ENCODE measurements around the gene DNM3. TPM values are rescaled to one million over a fixed set of nuclear protein-coding genes. Genes with fewer than 3 reads are reported as not detected.

The DNM3 gene
- polyA plus RNA-seq, 1 donor (not counting 4 experiments of a cell fraction or from before 2014, with no cell fraction given), result 2.0 TPM

DNA sequence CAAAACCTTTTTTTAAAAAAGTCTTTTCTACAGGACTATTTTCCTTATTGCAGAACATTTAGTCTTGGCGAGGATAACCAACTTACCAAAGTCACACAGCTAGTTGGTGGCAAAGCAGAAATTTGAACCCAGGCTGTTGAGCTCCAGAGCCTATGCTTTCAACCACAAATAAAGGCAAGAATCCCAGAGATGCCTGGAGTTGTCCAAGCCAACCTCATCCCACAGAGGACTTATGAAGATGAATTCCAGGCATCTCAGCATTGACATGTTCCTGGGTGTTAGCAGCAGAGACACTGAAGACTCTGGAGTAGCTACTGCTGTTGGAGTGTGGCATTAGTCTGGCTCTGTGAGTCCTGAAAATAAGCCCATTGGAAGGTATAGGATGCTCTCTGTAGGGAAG lies 291.5 kb downstream of the DNM3 start:
- no peaks in the 10 kb centered on the region for H4K20me1 ChIP-seq (ENCODE audit: control insufficient read depth, extremely low read depth, insufficient read depth, low read length)
- H3K36me3 ChIP-seq (ENCODE audit: control insufficient read depth in 2 of 2, extremely low read depth in 1 of 2, insufficient read depth in 2 of 2, low read length in 2 of 2), result no peaks in the 10 kb centered on the region
- H3K9ac ChIP-seq (ENCODE audit: control insufficient read depth, extremely low read depth, insufficient read depth, low read length), result no peak overlapping the region
- no peak overlapping the region for H3K4me3 ChIP-seq (ENCODE audit: control insufficient read depth in 2 of 3, extremely low read depth in 1 of 3, insufficient read depth in 2 of 3, low read depth in 1 of 3, low read length in 3 of 3)
- TF ChIP-seq, protein P1, sequence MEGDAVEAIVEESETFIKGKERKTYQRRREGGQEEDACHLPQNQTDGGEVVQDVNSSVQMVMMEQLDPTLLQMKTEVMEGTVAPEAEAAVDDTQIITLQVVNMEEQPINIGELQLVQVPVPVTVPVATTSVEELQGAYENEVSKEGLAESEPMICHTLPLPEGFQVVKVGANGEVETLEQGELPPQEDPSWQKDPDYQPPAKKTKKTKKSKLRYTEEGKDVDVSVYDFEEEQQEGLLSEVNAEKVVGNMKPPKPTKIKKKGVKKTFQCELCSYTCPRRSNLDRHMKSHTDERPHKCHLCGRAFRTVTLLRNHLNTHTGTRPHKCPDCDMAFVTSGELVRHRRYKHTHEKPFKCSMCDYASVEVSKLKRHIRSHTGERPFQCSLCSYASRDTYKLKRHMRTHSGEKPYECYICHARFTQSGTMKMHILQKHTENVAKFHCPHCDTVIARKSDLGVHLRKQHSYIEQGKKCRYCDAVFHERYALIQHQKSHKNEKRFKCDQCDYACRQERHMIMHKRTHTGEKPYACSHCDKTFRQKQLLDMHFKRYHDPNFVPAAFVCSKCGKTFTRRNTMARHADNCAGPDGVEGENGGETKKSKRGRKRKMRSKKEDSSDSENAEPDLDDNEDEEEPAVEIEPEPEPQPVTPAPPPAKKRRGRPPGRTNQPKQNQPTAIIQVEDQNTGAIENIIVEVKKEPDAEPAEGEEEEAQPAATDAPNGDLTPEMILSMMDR (optimal IDR thresholded peaks at IDR 0.05 in 1 of 3, IDR thresholded peaks at IDR 0.05 in 1 of 3, conservative IDR thresholded peaks at IDR 0.05 in 1 of 3; ENCODE audit: extremely low read depth in 1 of 3, insufficient read depth in 2 of 3, low read length in 3 of 3), result no peak
- no peak for TF ChIP-seq EZH2 (IDR thresholded peaks at IDR 0.05; ENCODE audit: low read length)
- no peak overlapping the region for H2AFZ ChIP-seq (ENCODE audit: control insufficient read depth, low read length)
- no peaks in the 10 kb centered on the region for H3K27me3 ChIP-seq (ENCODE audit: control insufficient read depth, extremely low read depth, insufficient read depth, low read length)
- H3K4me2 ChIP-seq (ENCODE audit: control insufficient read depth, extremely low read depth, insufficient read depth, low read depth, low read length), result no peak overlapping the region
- H3K79me2 ChIP-seq (ENCODE audit: control insufficient read depth, insufficient read depth, low read length), result no peaks in the 10 kb centered on the region
- H3K9me3 ChIP-seq (ENCODE audit: control insufficient read depth, low read depth, low read length), result no peaks in the 10 kb centered on the region
- dilution Hi-C loops (cut with MboI; ENCODE audit: extremely low pct_ligation_motif_present, low sequenced_read_pairs), result no loop called here
- DNase-seq (ENCODE audit: low read depth, low spot score) (no peak), FAIRE-seq (no peak)
- H3K27ac ChIP-seq (ENCODE audit: control insufficient read depth, insufficient read depth, low read length), result no peak overlapping the region
- no peaks in the 10 kb centered on the region for H3K9me1 ChIP-seq (ENCODE audit: control insufficient read depth, extremely low read depth, insufficient read depth, low read length)
- peaks cover 9% of the 10 kb centered on the region for H3K4me1 ChIP-seq (ENCODE audit: control insufficient read depth, extremely low read depth, insufficient read depth, low read length)

DNA sequence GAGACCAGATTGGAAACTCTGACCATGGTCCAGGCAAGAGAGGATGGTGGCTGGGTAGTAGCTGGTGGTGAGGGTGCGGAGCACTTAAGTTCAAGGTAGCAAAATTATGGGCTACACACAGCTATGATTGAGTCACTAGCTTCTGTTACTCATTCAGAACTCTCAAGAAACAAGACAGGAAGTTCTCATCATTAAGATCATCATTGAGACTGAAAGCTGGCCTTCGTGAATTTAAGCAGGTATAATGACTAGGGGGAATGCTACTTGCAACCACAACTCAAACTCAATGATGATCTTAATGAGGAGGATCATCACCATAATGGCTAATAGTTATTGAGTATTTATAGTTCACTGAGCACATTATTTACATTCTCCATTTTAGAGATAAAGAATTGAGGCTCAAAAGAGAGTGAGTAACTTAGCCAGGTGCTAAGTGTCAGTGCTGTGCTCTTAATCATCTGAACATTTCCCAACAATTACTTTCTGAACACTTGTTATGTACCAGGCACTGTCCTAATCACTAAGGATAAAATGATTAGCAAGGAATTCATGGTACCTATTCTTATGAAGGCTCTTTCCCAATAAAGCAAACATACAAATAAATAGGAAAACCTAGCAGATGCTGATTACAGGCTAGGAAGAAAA lies 292.9 kb downstream of the DNM3 start:
- no peak for DNase-seq (ENCODE audit: low read depth, low spot score)
- Histone ChIP-seq H3K9me1 (ENCODE audit: control insufficient read depth, extremely low read depth, insufficient read depth, low read length) (no peaks in the 10 kb centered on the region), H3K27me3 (ENCODE audit: control insufficient read depth, extremely low read depth, insufficient read depth, low read length) (no peaks in the 10 kb centered on the region), H3K27ac (ENCODE audit: control insufficient read depth, insufficient read depth, low read length) (no peak overlapping the region), H3K4me1 (ENCODE audit: control insufficient read depth, extremely low read depth, insufficient read depth, low read length) (peaks cover 18% of the 10 kb centered on the region), H3K9ac (ENCODE audit: control insufficient read depth, extremely low read depth, insufficient read depth, low read length) (no peak overlapping the region), H3K4me3 (ENCODE audit: control insufficient read depth in 2 of 3, extremely low read depth in 1 of 3, insufficient read depth in 2 of 3, low read depth in 1 of 3, low read length in 3 of 3) (no peak overlapping the region), H3K9me3 (ENCODE audit: control insufficient read depth, low read depth, low read length) (no peaks in the 10 kb centered on the region), H2AFZ (ENCODE audit: control insufficient read depth, low read length) (no peak overlapping the region), H3K4me2 (ENCODE audit: control insufficient read depth, extremely low read depth, insufficient read depth, low read depth, low read length) (no peak overlapping the region), H3K36me3 (ENCODE audit: control insufficient read depth in 2 of 2, extremely low read depth in 1 of 2, insufficient read depth in 2 of 2, low read length in 2 of 2) (no peaks in the 10 kb centered on the region), H4K20me1 (ENCODE audit: control insufficient read depth, extremely low read depth, insufficient read depth, low read length) (no peaks in the 10 kb centered on the region), H3K79me2 (ENCODE audit: control insufficient read depth, insufficient read depth, low read length) (no peaks in the 10 kb centered on the region)
- dilution Hi-C loops (cut with MboI; ENCODE audit: extremely low pct_ligation_motif_present, low sequenced_read_pairs), result no loop called here
- TF ChIP-seq, protein P1 (optimal IDR thresholded peaks at IDR 0.05 in 1 of 3, IDR thresholded peaks at IDR 0.05 in 1 of 3, conservative IDR thresholded peaks at IDR 0.05 in 1 of 3; ENCODE audit: extremely low read depth in 1 of 3, insufficient read depth in 2 of 3, low read length in 3 of 3), result no peak
- no peak for TF ChIP-seq EZH2 (IDR thresholded peaks at IDR 0.05; ENCODE audit: low read length)
- FAIRE-seq, result peak; percentile 39
